ENCODE data around the gene KCNK6.

DNA sequence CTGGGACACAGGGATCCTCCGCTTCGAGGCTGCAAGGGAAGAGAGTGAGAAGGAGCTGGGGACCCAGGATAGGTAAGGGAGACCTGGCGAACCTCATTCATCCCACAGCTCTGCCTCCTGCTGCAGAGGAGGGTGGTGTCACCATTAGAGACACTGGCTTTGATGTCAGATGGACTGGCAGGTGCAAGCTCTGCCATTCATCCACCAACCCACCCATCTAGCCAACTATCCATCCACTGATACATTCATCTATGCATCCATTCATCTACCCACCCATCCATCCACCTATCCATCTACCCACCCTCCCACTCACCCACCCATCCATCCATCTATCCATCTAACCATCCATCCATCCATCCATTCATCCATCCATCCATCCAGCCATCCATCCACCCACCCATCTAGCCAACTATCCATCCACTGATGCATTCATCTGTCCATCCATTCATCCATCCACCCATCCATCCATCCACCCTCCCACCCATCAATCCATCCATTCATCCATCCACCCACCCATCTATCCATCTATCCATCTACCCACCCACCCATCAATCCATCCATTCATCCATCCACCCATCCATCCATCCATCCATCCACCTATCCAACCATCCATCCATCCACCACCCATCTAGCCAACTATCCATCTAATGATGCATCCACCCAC, 9.9 kb upstream of the KCNK6 start:
- TF ChIP-seq POLR2AphosphoS5 (IDR thresholded peaks at IDR 0.05) (no peak), POLR2A (IDR thresholded peaks at IDR 0.05) (no peak), EP300 (IDR thresholded peaks at IDR 0.05) (no peak)
- TF ChIP-seq, protein P1, sequence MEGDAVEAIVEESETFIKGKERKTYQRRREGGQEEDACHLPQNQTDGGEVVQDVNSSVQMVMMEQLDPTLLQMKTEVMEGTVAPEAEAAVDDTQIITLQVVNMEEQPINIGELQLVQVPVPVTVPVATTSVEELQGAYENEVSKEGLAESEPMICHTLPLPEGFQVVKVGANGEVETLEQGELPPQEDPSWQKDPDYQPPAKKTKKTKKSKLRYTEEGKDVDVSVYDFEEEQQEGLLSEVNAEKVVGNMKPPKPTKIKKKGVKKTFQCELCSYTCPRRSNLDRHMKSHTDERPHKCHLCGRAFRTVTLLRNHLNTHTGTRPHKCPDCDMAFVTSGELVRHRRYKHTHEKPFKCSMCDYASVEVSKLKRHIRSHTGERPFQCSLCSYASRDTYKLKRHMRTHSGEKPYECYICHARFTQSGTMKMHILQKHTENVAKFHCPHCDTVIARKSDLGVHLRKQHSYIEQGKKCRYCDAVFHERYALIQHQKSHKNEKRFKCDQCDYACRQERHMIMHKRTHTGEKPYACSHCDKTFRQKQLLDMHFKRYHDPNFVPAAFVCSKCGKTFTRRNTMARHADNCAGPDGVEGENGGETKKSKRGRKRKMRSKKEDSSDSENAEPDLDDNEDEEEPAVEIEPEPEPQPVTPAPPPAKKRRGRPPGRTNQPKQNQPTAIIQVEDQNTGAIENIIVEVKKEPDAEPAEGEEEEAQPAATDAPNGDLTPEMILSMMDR (IDR thresholded peaks at IDR 0.05), result no peak

Measured in stomach (tissue), 4 donors.